GM10248 (cell line): Measurements from ENCODE around the gene TAGLN2.

ENCODE experiments used
- CTCF ChIA-PET: fragments of 300-600 bp; sonication (Branson Sonifier 250); formaldehyde crosslinking; extraction: SDS; loops from one replicate; lab custom pipeline; 2021; ENCODE audit warnings: antibody characterized with exemption; lab: Yijun Ruan, JAX
- POLR2A ChIA-PET: fragments of 350-650 bp; sonication (Branson Sonifier 250); formaldehyde crosslinking; extraction: SDS; loops from one replicate; lab custom pipeline; 2020; ENCODE audit warnings: antibody characterized with exemption; lab: Yijun Ruan, JAX
- DNase-seq: peaks from one replicate; pipeline ENCODE4 v3.0.0; 2012; ENCODE audit errors: extremely low spot score
- CTCF ChIP-seq: IDR thresholded peaks from 2 replicates; pipeline ENCODE4 v1.5.1; 2012; ENCODE audit warnings: mild to moderate bottlenecking, low read depth; ENCODE audit errors: extremely low read depth, missing control alignments, control extremely low read depth

Gene TAGLN2

GRCh38 chr1:159873530-159874143 is 51.7 kb downstream of the TAGLN2 start:
- no peak for DNase-seq
- CTCF ChIA-PET: interaction anchor here (1.0 to 7.3 kb wide), 6 partner anchors 14 to 173 kb away, joined by 3 to 40 read pairs (median 4); no protein-coding TSS in a partner anchor
- POLR2A ChIA-PET: no interaction called here
- no peak for TF ChIP-seq CTCF

- DNase-seq: no peak
- TF ChIP-seq CTCF: no peak
- ChIA-PET POLR2A (no interaction called here), CTCF (interaction anchor here (0.8 to 7.3 kb wide), 7 partner anchors 13 to 174 kb away, joined by 3 to 40 read pairs (median 4); no protein-coding TSS in a partner anchor)
Observed at GRCh38 chr1:159872891-159873290, 52.4 kb downstream of the TAGLN2 start.

GRCh38 chr1:159870704-159871103 is 54.6 kb downstream of the TAGLN2 start:
- CTCF ChIA-PET: interaction anchor here (0.9 to 7.3 kb wide), 3 partner anchors 10 to 89 kb away, joined by 3 to 40 read pairs (median 5); no protein-coding TSS in a partner anchor
- no peak for DNase-seq
- no peak for TF ChIP-seq CTCF
- POLR2A ChIA-PET: no interaction called here

- no peak for TF ChIP-seq CTCF
- CTCF ChIA-PET: interaction anchor here (7.3 kb wide), 1 partner anchor 19 kb away, joined by 40 read pairs; no protein-coding TSS in a partner anchor
- POLR2A ChIA-PET: no interaction called here
- DNase-seq: no peak
Observed at GRCh38 chr1:159869607-159870006, 55.7 kb downstream of the TAGLN2 start.

GRCh38 chr1:159869173-159869572 is 56.1 kb downstream of the TAGLN2 start:
- no peak for TF ChIP-seq CTCF

GRCh38 chr1:159868766-159869165 is 56.5 kb downstream of the TAGLN2 start:
- ChIA-PET POLR2A (no interaction called here), CTCF (interaction anchor here (0.8 to 1.6 kb wide), 3 partner anchors 13 to 71 kb away, joined by 3 to 4 read pairs (median 4); no protein-coding TSS in a partner anchor)
- DNase-seq: no peak
- no peak for TF ChIP-seq CTCF

More at GRCh38 chr1:159869173-159869572, 56.1 kb downstream of the TAGLN2 start:
- DNase-seq: no peak
- ChIA-PET POLR2A (no interaction called here), CTCF (interaction anchor here (0.9 to 1.6 kb wide), 2 partner anchors 14 to 71 kb away, joined by 4 read pairs; no protein-coding TSS in a partner anchor)
